Glutamatergic neuron (in vitro differentiated cells): ENCODE data around the gene NSG1. TPM values are rescaled to one million over a fixed set of nuclear protein-coding genes. Genes with fewer than 3 reads are reported as not detected.

Source experiments
- DNase-seq: peaks from one replicate; pipeline ENCODE4 v3.0.0; 2022
- H3K27ac Mint-ChIP-seq: one replicate; pipeline ENCODE4 v1.8.0; 2020; ENCODE audit warnings: mild to moderate bottlenecking, mixed read lengths, inconsistent platforms; ENCODE audit not compliant: unreplicated experiment
- H3K27me3 Mint-ChIP-seq: one replicate; pipeline ENCODE4 v1.8.0; 2020; ENCODE audit warnings: mild to moderate bottlenecking, moderate library complexity, mixed read lengths, inconsistent platforms; ENCODE audit not compliant: unreplicated experiment
- H3K36me3 Mint-ChIP-seq: one replicate; pipeline ENCODE4 v1.8.0; 2020; ENCODE audit warnings: mild to moderate bottlenecking, mixed read lengths, inconsistent platforms; ENCODE audit not compliant: unreplicated experiment
- H3K4me1 Mint-ChIP-seq: one replicate; pipeline ENCODE4 v1.8.0; 2020; ENCODE audit warnings: mild to moderate bottlenecking, low read depth, mixed read lengths, inconsistent platforms; ENCODE audit not compliant: unreplicated experiment
- H3K4me3 Mint-ChIP-seq: one replicate; pipeline ENCODE4 v1.8.0; 2020; ENCODE audit warnings: mild to moderate bottlenecking, mixed read lengths, inconsistent platforms; ENCODE audit not compliant: unreplicated experiment
- H3K9me3 Mint-ChIP-seq: one replicate; pipeline ENCODE4 v1.8.0; 2020; ENCODE audit warnings: mild to moderate bottlenecking, moderate library complexity, mixed read lengths, inconsistent platforms; ENCODE audit not compliant: unreplicated experiment
- total RNA-seq: library from RNA; stranded (reverse); fragmentation: NEBNext Ultra II Directional; extraction: Animal tissue kit (Norgen Biotek cat#: 25700); gene quantifications from one replicate; pipeline ENCODE4 v1.2.1, GENCODE V29; 2021; ENCODE audit not compliant: unreplicated experiment
- TF ChIP-seq, protein P1 (sequence below): fragments of 200-600 bp; sonication (generic); IDR thresholded peaks from one replicate; pipeline ENCODE4 v1.5.0; 2021; ENCODE audit not compliant: partially characterized antibody, unreplicated experiment

The NSG1 gene
- total RNA-seq, 1 donor from 2014 or later = 208 TPM

DNA sequence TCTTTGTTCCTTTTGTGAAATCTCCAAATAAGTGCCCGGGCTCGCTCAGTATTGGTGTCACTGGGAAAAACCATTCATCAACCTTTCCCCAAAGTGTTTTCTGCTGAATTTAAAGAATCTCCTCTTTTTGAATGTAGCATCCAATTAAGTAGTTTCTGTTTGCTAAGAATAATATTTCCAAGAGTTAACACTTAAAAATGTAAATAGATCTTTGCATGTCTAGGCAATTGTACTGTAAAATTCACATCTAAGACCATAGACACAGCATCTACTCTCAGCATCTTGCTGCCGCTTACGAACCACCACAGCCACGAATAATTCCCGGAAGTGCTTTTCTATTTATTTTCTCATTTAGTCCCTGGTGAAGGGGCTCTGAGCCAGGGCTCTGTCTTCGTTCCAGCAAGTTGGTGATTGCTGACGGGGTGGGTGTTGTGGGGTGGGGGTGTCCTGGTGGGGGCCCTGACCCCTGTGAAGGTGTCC, 1.4 kb downstream of the NSG1 start:
- H3K9me3 Mint-ChIP-seq = peaks cover 17% of the 10 kb centered on the region
- no peak for DNase-seq
- H3K36me3 Mint-ChIP-seq = no peaks in the 10 kb centered on the region
- H3K27ac Mint-ChIP-seq = peak overlapping the region; percentile 62
- peak overlapping the region; percentile 86 for H3K4me3 Mint-ChIP-seq
- peaks cover 28% of the 10 kb centered on the region for H3K27me3 Mint-ChIP-seq
- H3K4me1 Mint-ChIP-seq = peaks cover 14% of the 10 kb centered on the region
- TF ChIP-seq, protein P1, sequence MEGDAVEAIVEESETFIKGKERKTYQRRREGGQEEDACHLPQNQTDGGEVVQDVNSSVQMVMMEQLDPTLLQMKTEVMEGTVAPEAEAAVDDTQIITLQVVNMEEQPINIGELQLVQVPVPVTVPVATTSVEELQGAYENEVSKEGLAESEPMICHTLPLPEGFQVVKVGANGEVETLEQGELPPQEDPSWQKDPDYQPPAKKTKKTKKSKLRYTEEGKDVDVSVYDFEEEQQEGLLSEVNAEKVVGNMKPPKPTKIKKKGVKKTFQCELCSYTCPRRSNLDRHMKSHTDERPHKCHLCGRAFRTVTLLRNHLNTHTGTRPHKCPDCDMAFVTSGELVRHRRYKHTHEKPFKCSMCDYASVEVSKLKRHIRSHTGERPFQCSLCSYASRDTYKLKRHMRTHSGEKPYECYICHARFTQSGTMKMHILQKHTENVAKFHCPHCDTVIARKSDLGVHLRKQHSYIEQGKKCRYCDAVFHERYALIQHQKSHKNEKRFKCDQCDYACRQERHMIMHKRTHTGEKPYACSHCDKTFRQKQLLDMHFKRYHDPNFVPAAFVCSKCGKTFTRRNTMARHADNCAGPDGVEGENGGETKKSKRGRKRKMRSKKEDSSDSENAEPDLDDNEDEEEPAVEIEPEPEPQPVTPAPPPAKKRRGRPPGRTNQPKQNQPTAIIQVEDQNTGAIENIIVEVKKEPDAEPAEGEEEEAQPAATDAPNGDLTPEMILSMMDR = no peak

DNA sequence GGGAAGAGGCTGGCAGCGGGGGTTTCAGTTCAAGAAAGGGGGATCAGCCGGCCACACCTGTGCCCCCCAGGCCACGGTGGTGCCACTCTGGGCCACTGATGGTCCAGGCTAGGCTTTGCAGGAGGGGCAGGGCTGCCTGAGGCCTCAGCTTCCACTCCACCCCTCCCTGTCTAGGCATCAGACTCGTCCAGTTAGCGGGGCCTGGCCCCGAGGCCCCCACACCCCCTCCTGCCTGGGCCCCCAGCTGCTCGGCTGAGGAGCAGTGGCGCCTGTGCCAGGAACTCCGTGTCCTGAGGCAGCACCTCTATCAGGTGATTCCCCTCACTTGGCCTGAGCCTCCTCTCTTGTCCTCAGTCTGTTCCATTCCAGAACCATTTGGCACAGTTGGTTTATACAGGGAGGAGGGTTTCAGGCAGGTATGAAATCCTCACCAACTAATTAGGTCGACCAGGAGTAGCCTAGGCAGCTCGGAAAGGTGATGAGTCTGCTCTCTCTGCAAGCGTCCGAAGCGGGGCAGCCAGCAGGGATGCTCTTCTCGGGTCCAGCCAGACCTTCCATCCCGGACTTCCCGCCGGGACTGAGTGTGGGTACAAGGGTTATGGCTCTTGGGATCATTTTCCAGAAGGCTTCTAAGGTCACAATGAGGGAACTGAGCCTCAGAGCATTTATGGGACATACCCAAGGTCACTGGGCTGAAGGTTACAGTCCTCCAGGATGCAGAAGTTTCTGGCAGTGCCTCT, 2.1 kb downstream of the NSG1 start:
- no peak for DNase-seq
- no peak overlapping the region for H3K27ac Mint-ChIP-seq
- H3K4me3 Mint-ChIP-seq = peak overlapping the region; percentile 86
- H3K36me3 Mint-ChIP-seq = no peaks in the 10 kb centered on the region
- H3K9me3 Mint-ChIP-seq = peaks cover 17% of the 10 kb centered on the region
- peaks cover 16% of the 10 kb centered on the region for H3K4me1 Mint-ChIP-seq
- H3K27me3 Mint-ChIP-seq = peaks cover 26% of the 10 kb centered on the region
- TF ChIP-seq, protein P1 = no peak

DNA sequence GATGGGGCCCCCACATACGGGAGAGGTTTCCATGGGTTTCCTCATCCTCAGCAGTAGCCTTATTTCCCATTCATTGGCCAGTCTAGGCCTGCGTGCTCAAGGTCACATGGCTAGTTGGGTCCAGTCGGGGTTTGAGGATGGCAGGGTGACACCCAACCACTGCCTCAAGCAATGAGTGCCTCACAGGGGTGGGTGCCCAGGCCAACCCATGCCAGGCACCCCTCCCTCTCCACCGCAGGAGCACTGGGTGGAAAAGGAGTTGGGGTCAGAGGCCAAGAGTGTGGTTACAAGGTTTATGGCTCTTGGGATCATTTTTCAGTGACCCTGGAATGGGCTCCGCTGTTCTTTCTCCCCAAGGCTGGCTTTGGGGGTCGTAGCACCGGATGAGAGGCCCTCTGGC, 3.1 kb downstream of the NSG1 start:
- Mint-ChIP-seq H3K36me3 (peaks cover 4% of the 10 kb centered on the region), H3K27ac (no peak overlapping the region), H3K9me3 (peaks cover 16% of the 10 kb centered on the region), H3K27me3 (peaks cover 19% of the 10 kb centered on the region), H3K4me1 (peaks cover 13% of the 10 kb centered on the region), H3K4me3 (no peak overlapping the region)
- DNase-seq = no peak
- TF ChIP-seq, protein P1 = no peak

DNA sequence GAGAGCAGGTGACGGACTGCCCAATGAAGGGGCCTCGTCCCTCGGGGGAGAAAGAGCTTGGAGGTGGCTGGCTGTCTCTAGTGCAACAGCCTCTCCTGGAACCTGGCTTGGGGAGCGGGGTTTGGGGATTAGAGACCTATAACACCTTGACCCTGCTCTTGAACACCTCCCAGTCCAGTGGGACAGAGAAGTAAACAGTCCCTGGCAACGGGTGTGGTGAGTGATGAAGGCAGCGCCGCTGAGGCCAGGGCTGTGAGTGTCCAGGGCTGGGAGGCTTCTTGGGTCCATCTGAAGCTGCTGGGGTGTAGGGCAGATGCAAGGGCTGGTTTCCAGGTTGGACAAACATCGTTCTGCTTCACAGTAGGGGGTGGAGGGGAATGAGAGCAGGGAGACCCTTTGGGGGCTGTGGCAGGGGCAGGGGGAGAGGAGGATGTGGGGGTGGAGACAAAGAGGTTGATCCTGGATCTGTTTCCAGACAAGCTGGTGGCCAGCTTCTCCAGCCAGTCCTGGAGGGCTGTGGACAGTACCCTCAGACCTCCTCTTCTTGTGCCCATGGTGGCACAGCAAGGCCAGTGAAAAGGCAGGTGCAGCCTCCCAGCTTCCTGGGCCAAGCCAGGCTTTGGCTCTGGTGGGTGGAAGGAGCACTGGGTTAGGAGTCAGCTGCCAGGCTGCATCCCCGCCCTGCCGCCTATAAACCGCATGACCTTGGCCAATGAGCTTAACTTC, 3.8 kb downstream of the NSG1 start:
- no peak overlapping the region for H3K27ac Mint-ChIP-seq
- peaks cover 16% of the 10 kb centered on the region for H3K9me3 Mint-ChIP-seq
- DNase-seq = no peak
- peaks cover 19% of the 10 kb centered on the region for H3K4me1 Mint-ChIP-seq
- H3K36me3 Mint-ChIP-seq = peaks cover 4% of the 10 kb centered on the region
- H3K27me3 Mint-ChIP-seq = peaks cover 19% of the 10 kb centered on the region
- no peak overlapping the region for H3K4me3 Mint-ChIP-seq
- TF ChIP-seq, protein P1 = no peak

DNA sequence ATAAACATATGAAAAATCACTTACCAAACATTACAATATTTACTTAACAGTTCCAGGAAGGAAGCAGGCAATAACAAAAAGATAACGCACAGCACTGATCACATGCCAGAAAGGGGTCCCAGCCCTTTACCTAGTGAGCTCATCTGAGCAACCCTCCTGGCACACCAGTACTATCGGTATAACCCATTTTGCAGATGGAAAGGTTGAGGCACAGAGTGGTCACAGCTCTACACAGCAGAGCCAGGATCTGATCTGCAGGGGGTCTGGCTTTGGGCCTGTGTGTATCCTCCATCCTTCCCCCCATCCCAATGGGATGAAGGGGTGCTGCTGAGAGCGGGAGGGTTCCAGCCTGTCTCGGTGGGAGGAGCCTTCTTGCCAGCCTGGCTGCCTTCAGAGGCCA, 5.0 kb downstream of the NSG1 start:
- Mint-ChIP-seq H3K4me3 (no peak overlapping the region), H3K4me1 (peaks cover 29% of the 10 kb centered on the region), H3K27ac (peak overlapping the region; percentile 44), H3K27me3 (peaks cover 24% of the 10 kb centered on the region), H3K9me3 (peaks cover 16% of the 10 kb centered on the region), H3K36me3 (peaks cover 4% of the 10 kb centered on the region)
- DNase-seq = no peak
- TF ChIP-seq, protein P1 = no peak
